Spleen (tissue), 13 donors: ENCODE data around the gene CDH18. TPM values are rescaled to one million over a fixed set of nuclear protein-coding genes. Genes with fewer than 3 reads are reported as not detected.

Experiments
- DNase-seq: peaks from one replicate; pipeline ENCODE4 v3.0.0-alpha.2; 2020
- H3K27ac ChIP-seq, 8 donors: fragments of 200-600 bp; sonication (generic) in 7 of 8; 1 replicate in 4 of 8; 2 replicates in 4 of 8; pipeline versions ENCODE4 v1.5.0 to v1.8.0; 2016 to 2021; ENCODE audit warnings: inconsistent platforms in 4 of 8, mild to moderate bottlenecking in 4 of 8, moderate library complexity in 1 of 8
- H3K27me3 ChIP-seq, 7 donors: fragments of 200-600 bp; sonication (generic) in 6 of 7; replicated peaks in 1 of 7; 1 replicate in 4 of 7; 2 replicates in 3 of 7; pipeline versions ENCODE4 v1.5.0 to v1.8.0; 2016 to 2021; ENCODE audit warnings: inconsistent platforms in 3 of 7, mild to moderate bottlenecking in 1 of 7
- H3K36me3 ChIP-seq, 6 donors: fragments of 200-600 bp; sonication (generic) in 5 of 6; 1 replicate in 4 of 6; 2 replicates in 2 of 6; pipeline versions ENCODE4 v1.5.0 to v1.8.0; 2016 to 2021; ENCODE audit warnings: inconsistent platforms in 2 of 6
- H3K4me1 ChIP-seq, 6 donors: fragments of 200-600 bp; sonication (generic) in 5 of 6; 1 replicate in 3 of 6; 2 replicates in 3 of 6; pipeline versions ENCODE4 v1.5.0 to v1.8.0; 2016 to 2021; ENCODE audit warnings: inconsistent platforms in 3 of 6
- H3K4me3 ChIP-seq, 8 donors: fragments of 200-600 bp; sonication (generic) in 7 of 8; 1 replicate in 4 of 8; 2 replicates in 4 of 8; pipeline versions ENCODE4 v1.5.0 to v1.8.0; 2016 to 2021; ENCODE audit warnings: inconsistent platforms in 4 of 8, mild to moderate bottlenecking in 4 of 8, moderate library complexity in 2 of 8
- H3K9me3 ChIP-seq, 8 donors: fragments of 200-600 bp; sonication (generic) in 7 of 8; 1 replicate in 4 of 8; 2 replicates in 4 of 8; pipeline versions ENCODE4 v1.5.0 to v1.8.0; 2016 to 2021; ENCODE audit warnings: inconsistent platforms in 4 of 8
- CTCF ChIP-seq, 11 experiments: fragments of 200-600 bp in 7 of 11; fragments of 450-650 bp in 4 of 11; sonication (generic) in 4 of 11; IDR thresholded peaks in 8 of 11; conservative IDR thresholded peaks in 3 of 11; 1 replicate in 7 of 11; 2 replicates in 4 of 11; pipeline versions ENCODE4 v1.4.0 to v1.8.0; 2016 to 2021; ENCODE audit warnings: antibody characterized with exemption in 11 of 11, inconsistent platforms in 4 of 11, mild to moderate bottlenecking in 1 of 11
- POLR2A ChIP-seq, 3 donors: fragments of 450-650 bp; IDR thresholded peaks; one replicate each; pipeline ENCODE4 v1.5.1; 2017; ENCODE audit warnings: antibody characterized with exemption in 3 of 3, mild to moderate bottlenecking in 1 of 3
- POLR2AphosphoS5 ChIP-seq, 3 donors: sonication (generic); formaldehyde crosslinking; IDR thresholded peaks; one replicate each; pipeline ENCODE4 v1.5.1; 2017; ENCODE audit warnings: antibody characterized with exemption in 3 of 3
- WGBS, 5 donors: extraction: QIAGEN DNeasy Blood & Tissue Kit in 3 of 5; methylation state at CpG; one replicate each; pipeline versions ENCODE4 v1.1.5 to v1.1.7; 2013 to 2018; 5-methylcytosine and 5-hydroxymethylcytosine counted together
- intact Hi-C: fragments of 100-400 bp; cut with DNase I; formaldehyde crosslinking; loops from one replicate; pipeline ENCODE4 v1.15.0; 2023; ENCODE audit warnings: low total_unique reads
- long read RNA-seq, 2 donors: transcript quantifications; one replicate each; lab custom pipeline, GENCODE V29; 2026
- polyA plus RNA-seq, 3 donors: library from polyadenylated mRNA; stranded (reverse); fragments of 200-250 nt; gene quantifications; one replicate each; pipeline ENCODE4 v1.2.1, GENCODE V29; 2013
- total RNA-seq, 7 donors: library from RNA; depleted of rRNA in 3 of 7; stranded (reverse); fragments of >200 nt in 3 of 7; fragmentation: NEBNext Ultra II Directional in 4 of 7; extraction: Animal tissue kit (Norgen Biotek cat#: 25700) in 4 of 7; gene quantifications; one replicate each; pipeline versions ENCODE4 v1.1.0 to v1.2.1, GENCODE V29; 2016 to 2021
- donor health status: healthy with polysubstance abuse.
- donor health status: DM: no; HTN: no; CAD: no; lungs with moderate emphysema.
- donor health status: DM: no; HTN: no; CAD: no.
- donor health status: Bipolar disorder and iron deficiency.
- donor health status: healthy.
- donor health status: DM: no; HTN: no; CAD: no.
- donor health status: DM: yes; HTN: yes; CAD: no.

CDH18 gene
- under 1 TPM in 1 of 7 donors, not detected in 6; 0.26 TPM for total RNA-seq
- polyA plus RNA-seq = not detected
- long read RNA-seq, donor 1 = 0 reads
- long read RNA-seq, donor 2 = 0 reads

GRCh38 chr5:19987612-19988361 lies at the start of gene CDH18:
CDH18 (minus strand) TSS chr5:19988200; CDS start chr5:19838986, 149,214 bp downstream.
- intact Hi-C loops = no loop called here
- Histone ChIP-seq H3K27ac (no peak within 1 kb of the TSS), H3K4me1 (no peaks in the 10 kb centered on the region), H3K36me3 (no peaks in the 10 kb centered on the region), H3K27me3 (no peaks in the 10 kb centered on the region), H3K9me3 (no peaks in the 10 kb centered on the region), H3K4me3 (peak within 1 kb of the TSS in 1 of 8 donors; percentile 10)
- WGBS, 5 donors = 11 to 16% (median 13%) methylated on average over 22 to 26 of the region's 26 CpGs
- TF ChIP-seq CTCF (IDR thresholded peaks at IDR 0.05 in 8 of 11, conservative IDR thresholded peaks at IDR 0.05 in 3 of 11) = no peak
- TF ChIP-seq POLR2A (IDR thresholded peaks at IDR 0.05) = no peak
- no peak for TF ChIP-seq POLR2AphosphoS5 (IDR thresholded peaks at IDR 0.05)
- peak; percentile 58 for DNase-seq

GRCh38 chr5:20034717-20035116 lies 46.7 kb upstream of the CDH18 start:
- H3K27me3 ChIP-seq = no peaks in the 10 kb centered on the region
- peaks cover 0 to 36% (median 18%) of the 10 kb centered on the region in 8 donors for H3K9me3 ChIP-seq
- H3K27ac ChIP-seq = no peak overlapping the region
- H3K4me3 ChIP-seq = no peak overlapping the region
- H3K4me1 ChIP-seq = no peaks in the 10 kb centered on the region
- 66 to 84% (median 76%) methylated on average over 1 of the region's 1 CpG for WGBS, 5 donors
- DNase-seq = no peak
- no peaks in the 10 kb centered on the region for H3K36me3 ChIP-seq
- TF ChIP-seq POLR2AphosphoS5 (IDR thresholded peaks at IDR 0.05) (no peak), CTCF (IDR thresholded peaks at IDR 0.05 in 8 of 11, conservative IDR thresholded peaks at IDR 0.05 in 3 of 11) (no peak), POLR2A (IDR thresholded peaks at IDR 0.05) (no peak)
- intact Hi-C loops = no loop called here

GRCh38 chr5:20033881-20034280 lies 45.9 kb upstream of the CDH18 start:
- H3K27ac ChIP-seq = no peak overlapping the region
- peaks cover 0 to 30% (median 11%) of the 10 kb centered on the region in 8 donors for H3K9me3 ChIP-seq
- no peak for TF ChIP-seq POLR2A (IDR thresholded peaks at IDR 0.05)
- TF ChIP-seq CTCF (IDR thresholded peaks at IDR 0.05 in 8 of 11, conservative IDR thresholded peaks at IDR 0.05 in 3 of 11) = no peak
- no peak for TF ChIP-seq POLR2AphosphoS5 (IDR thresholded peaks at IDR 0.05)
- no peak overlapping the region for H3K4me3 ChIP-seq
- no peak for DNase-seq
- H3K4me1 ChIP-seq = no peaks in the 10 kb centered on the region
- intact Hi-C loops = no loop called here
- no peaks in the 10 kb centered on the region for H3K36me3 ChIP-seq
- no peaks in the 10 kb centered on the region for H3K27me3 ChIP-seq
- WGBS, 5 donors = 79 to 93% (median 82%) methylated on average over 2 of the region's 2 CpGs

GRCh38 chr5:20032896-20033295 lies 44.9 kb upstream of the CDH18 start:
- Histone ChIP-seq H3K27me3 (no peaks in the 10 kb centered on the region), H3K4me3 (no peak overlapping the region), H3K36me3 (no peaks in the 10 kb centered on the region), H3K27ac (no peak overlapping the region), H3K4me1 (no peaks in the 10 kb centered on the region), H3K9me3 (peaks cover 0 to 21% (median 3%) of the 10 kb centered on the region in 8 donors)
- WGBS, 5 donors = 1 to 9% (median 3%) methylated on average over 2 of the region's 2 CpGs
- TF ChIP-seq POLR2A (IDR thresholded peaks at IDR 0.05) (no peak), POLR2AphosphoS5 (IDR thresholded peaks at IDR 0.05) (no peak), CTCF (IDR thresholded peaks at IDR 0.05 in 8 of 11, conservative IDR thresholded peaks at IDR 0.05 in 3 of 11) (no peak)
- DNase-seq = no peak
- intact Hi-C loops = no loop called here
